Esophagus muscularis mucosa (tissue), 4 donors: ENCODE results near the gene FAM89A. TPM values are rescaled to one million over a fixed set of nuclear protein-coding genes. Genes with fewer than 3 reads are reported as not detected.
"Not testable (repeated sequence)": the region's sequence is repeated elsewhere in the genome, so short reads cannot be mapped to it uniquely, and the experiment has no call there.

ENCODE experiments used
- DNase-seq: peaks from one replicate; pipeline ENCODE4 v3.0.0-alpha.2; 2017; ENCODE audit errors: extremely low spot score
- H3K27ac ChIP-seq, 4 donors: fragments of 200-600 bp; sonication (generic); replicated peaks in 1 of 4; 1 replicate in 3 of 4; 2 replicates in 1 of 4; pipeline ENCODE4 v1.5.1; 2016 to 2019; ENCODE audit warnings: mild to moderate bottlenecking in 1 of 4
- H3K27me3 ChIP-seq, 4 donors: fragments of 200-600 bp; sonication (generic); one replicate each; pipeline versions ENCODE4 v1.5.1 to v1.6.0; 2016 to 2019
- H3K36me3 ChIP-seq, 4 donors: fragments of 200-600 bp; sonication (generic); one replicate each; pipeline ENCODE4 v1.5.1; 2016 to 2019
- H3K4me1 ChIP-seq, 4 donors: fragments of 200-600 bp; sonication (generic); one replicate each; pipeline ENCODE4 v1.5.1; 2016 to 2019
- H3K4me3 ChIP-seq, 4 donors: fragments of 200-600 bp; sonication (generic); 1 replicate in 2 of 4; 2 replicates in 2 of 4; pipeline ENCODE4 v1.5.1; 2016 to 2019; ENCODE audit warnings: mild to moderate bottlenecking in 4 of 4, moderate library complexity in 1 of 4
- H3K9me3 ChIP-seq, 4 donors: fragments of 200-600 bp; sonication (generic); 1 replicate in 3 of 4; 2 replicates in 1 of 4; pipeline ENCODE4 v1.5.1; 2016 to 2019
- CTCF ChIP-seq, 3 experiments: fragments of 200-600 bp in 2 of 3; fragments of 450-650 bp in 1 of 3; sonication (generic) in 2 of 3; IDR thresholded peaks; one replicate each; pipeline ENCODE4 v1.5.1; 2017 to 2019; ENCODE audit warnings: antibody characterized with exemption in 3 of 3, mild to moderate bottlenecking in 2 of 3, moderate library complexity in 1 of 3
- EP300 ChIP-seq: sonication (generic); formaldehyde crosslinking; IDR thresholded peaks from one replicate; pipeline ENCODE4 v1.6.1; 2017; ENCODE audit warnings: antibody characterized with exemption
- POLR2A ChIP-seq: fragments of 450-650 bp; IDR thresholded peaks from one replicate; pipeline ENCODE4 v1.6.1; 2017; ENCODE audit warnings: antibody characterized with exemption, moderate library complexity, mild to moderate bottlenecking, low read depth
- POLR2AphosphoS5 ChIP-seq, 2 donors: sonication (generic); formaldehyde crosslinking; IDR thresholded peaks; one replicate each; pipeline ENCODE4 v1.6.1; 2017; ENCODE audit warnings: antibody characterized with exemption in 2 of 2
- WGBS: methylation state at CpG from one replicate; pipeline ENCODE4 v1.1.5; 2018; 5-methylcytosine and 5-hydroxymethylcytosine counted together
- intact Hi-C: fragments of 100-400 bp; cut with DNase I; formaldehyde crosslinking; loops from one replicate; pipeline ENCODE4 v1.15.1; 2023
- total RNA-seq, 4 donors: library from RNA; depleted of rRNA; stranded (reverse); fragments of >200 nt; gene quantifications; one replicate each; pipeline versions ENCODE4 v1.1.0 to v1.2.1, GENCODE V29; 2016

FAM89A gene
- total RNA-seq, 4 donors from 2014 or later = 1.7 to 13.6 (median 5.6) TPM

DNA sequence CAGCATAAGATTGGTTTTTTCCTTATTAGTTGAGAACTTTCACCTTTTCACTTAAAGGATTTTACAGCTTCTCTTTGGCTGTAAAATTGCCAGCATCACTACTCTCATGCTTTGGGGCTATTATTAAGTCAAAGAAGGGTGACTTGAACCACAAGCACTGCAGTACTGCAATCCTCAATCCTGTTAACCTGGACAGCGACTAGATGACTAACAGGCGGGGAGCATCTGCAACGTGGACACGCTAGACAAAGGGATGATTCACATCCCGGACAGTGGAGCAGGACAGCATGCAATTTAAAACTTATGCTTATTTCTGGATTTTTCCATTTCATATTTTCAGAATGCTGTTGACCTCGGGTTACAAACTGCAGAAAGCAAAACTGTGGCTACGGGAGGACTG is 53.1 kb downstream of the FAM89A start:
- no peak for DNase-seq
- Histone ChIP-seq H3K9me3 (no peaks in the 10 kb centered on the region), H3K36me3 (peaks cover 2 to 29% (median 13%) of the 10 kb centered on the region in 4 donors), H3K27me3 (no peaks in the 10 kb centered on the region), H3K27ac (no peak overlapping the region), H3K4me3 (no peak overlapping the region), H3K4me1 (no peaks in the 10 kb centered on the region)
- TF ChIP-seq CTCF (IDR thresholded peaks at IDR 0.05) (no peak), EP300 (no peak), POLR2A (no peak), POLR2AphosphoS5 (IDR thresholded peaks at IDR 0.05) (no peak)
- intact Hi-C loops = no loop called here
- 82% methylated on average over 7 of the region's 7 CpGs for WGBS

- Histone ChIP-seq H3K27me3 (no peaks in the 10 kb centered on the region), H3K9me3 (no peaks in the 10 kb centered on the region), H3K27ac (no peak overlapping the region), H3K4me1 (no peaks in the 10 kb centered on the region), H3K36me3 (peaks cover 0 to 30% (median 8%) of the 10 kb centered on the region in 4 donors), H3K4me3 (no peak overlapping the region)
- no peak for DNase-seq
- WGBS = 94% methylated on average over 6 of the region's 6 CpGs
- intact Hi-C loops = no loop called here
- TF ChIP-seq EP300 (no peak), POLR2AphosphoS5 (IDR thresholded peaks at IDR 0.05) (no peak), POLR2A (no peak), CTCF (IDR thresholded peaks at IDR 0.05) (no peak)
Measured at GRCh38 chr1:230985711-230986110, 54.3 kb downstream of the FAM89A start.

GRCh38 chr1:230984622-230985515 is 55.2 kb downstream of the FAM89A start:
- 80% methylated on average over 10 of the region's 10 CpGs for WGBS
- DNase-seq, H3K9me3 ChIP-seq, H3K27ac ChIP-seq, intact Hi-C loops, H3K4me1 ChIP-seq, H3K27me3 ChIP-seq, H3K4me3 ChIP-seq: not testable (repeated sequence)
- H3K36me3 ChIP-seq = peaks cover 0 to 21% (median 2%) of the 10 kb centered on the region in 4 donors

DNA sequence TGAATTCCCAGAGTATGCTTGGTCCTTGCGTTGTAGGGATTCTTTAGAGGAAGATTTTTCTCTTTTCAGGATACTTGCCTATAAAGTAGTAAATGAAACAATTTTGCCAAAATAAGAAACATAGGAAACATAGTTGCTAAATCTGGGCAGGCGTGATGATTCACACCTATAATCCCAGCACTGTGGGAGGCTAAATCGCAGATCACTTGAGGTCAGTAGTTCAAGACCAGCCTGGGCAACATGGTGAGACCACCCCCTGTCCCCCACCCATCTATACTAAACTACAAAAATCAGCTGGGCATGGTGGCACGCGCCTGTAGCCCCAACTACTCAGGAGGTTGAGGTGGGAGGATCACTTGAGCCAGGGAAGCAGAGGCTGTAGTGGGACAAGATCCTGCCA is 56.2 kb downstream of the FAM89A start:
- no peaks in the 10 kb centered on the region for H3K27me3 ChIP-seq
- no peaks in the 10 kb centered on the region for H3K9me3 ChIP-seq
- DNase-seq = no peak
- peaks cover 0 to 15% (median 2%) of the 10 kb centered on the region in 4 donors for H3K36me3 ChIP-seq
- H3K27ac ChIP-seq = no peak overlapping the region
- whole genome bisulfite sequencing = 90% methylated on average over 5 of the region's 5 CpGs
- H3K4me1 ChIP-seq = peaks cover 9 to 12% (median 12%) of the 10 kb centered on the region in 4 donors
- TF ChIP-seq CTCF (IDR thresholded peaks at IDR 0.05) = no peak
- TF ChIP-seq POLR2A = no peak
- no peak overlapping the region for H3K4me3 ChIP-seq
- intact Hi-C loops = no loop called here

GRCh38 chr1:230982696-230983095 is 57.4 kb downstream of the FAM89A start:
- WGBS = 61% methylated on average over 4 of the region's 4 CpGs
- intact Hi-C loops = no loop called here
- DNase-seq = no peak

More at GRCh38 chr1:230982696-230983095, 57.4 kb downstream of the FAM89A start:
- no peak for TF ChIP-seq POLR2AphosphoS5 (IDR thresholded peaks at IDR 0.05)
- H3K27me3 ChIP-seq = no peaks in the 10 kb centered on the region
- H3K4me3 ChIP-seq = no peak overlapping the region
- H3K9me3 ChIP-seq = no peaks in the 10 kb centered on the region
- H3K4me1 ChIP-seq = peaks cover 11 to 17% (median 15%) of the 10 kb centered on the region in 4 donors
- peaks cover 0 to 15% (median 2%) of the 10 kb centered on the region in 4 donors for H3K36me3 ChIP-seq
- H3K27ac ChIP-seq = no peak overlapping the region
